Fibroblast of skin of abdomen (primary cell): ENCODE results near the gene CYP2A6.
"Not testable (repeated sequence)": the region's sequence is repeated elsewhere in the genome, so short reads cannot be mapped to it uniquely, and the experiment has no call there.

ENCODE experiments used
- DNase-seq: peaks from one replicate; pipeline ENCODE4 v3.0.0-alpha.2; 2013

Gene CYP2A6

DNA sequence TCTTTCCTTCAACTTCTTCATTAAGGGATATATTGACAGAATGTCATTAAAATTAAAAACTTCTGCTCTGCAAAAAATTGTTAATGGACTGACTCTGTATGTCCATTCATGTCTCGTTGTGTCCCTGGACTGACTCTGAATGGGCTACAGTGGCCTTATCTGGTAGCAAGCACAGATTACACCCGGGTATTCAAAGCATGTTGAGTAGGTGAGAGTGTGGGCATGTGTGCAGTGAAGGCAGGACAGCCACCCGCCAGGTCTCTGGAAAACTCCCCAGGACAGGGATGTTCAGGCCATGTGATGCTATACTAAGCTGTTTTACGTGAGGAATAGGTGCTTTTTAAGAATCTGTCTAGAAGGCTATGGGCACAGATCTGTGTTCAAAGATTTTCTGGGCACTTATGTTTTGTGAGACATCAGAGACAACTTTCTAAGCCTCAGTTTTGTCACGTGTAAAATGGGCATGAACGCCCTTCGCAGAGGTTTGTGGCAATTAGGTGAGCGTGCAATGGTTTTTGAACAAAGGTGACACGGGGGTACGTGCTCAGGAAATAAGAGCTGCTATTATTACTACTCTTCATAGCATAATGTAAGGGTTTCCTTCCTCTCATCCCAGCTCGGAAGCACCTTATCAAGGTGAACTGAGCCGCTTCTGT is 7.1 kb downstream of the CYP2A6 start:
- DNase-seq: not testable (repeated sequence)

GRCh38 chr19:40842012-40842411 is 8.2 kb downstream of the CYP2A6 start:
- DNase-seq: not testable (repeated sequence)

GRCh38 chr19:40838477-40838876 is 11.8 kb downstream of the CYP2A6 start:
- not testable (repeated sequence) for DNase-seq

- DNase-seq: no peak
Observed at GRCh38 chr19:40836754-40837429, 13.4 kb downstream of the CYP2A6 start.

DNA sequence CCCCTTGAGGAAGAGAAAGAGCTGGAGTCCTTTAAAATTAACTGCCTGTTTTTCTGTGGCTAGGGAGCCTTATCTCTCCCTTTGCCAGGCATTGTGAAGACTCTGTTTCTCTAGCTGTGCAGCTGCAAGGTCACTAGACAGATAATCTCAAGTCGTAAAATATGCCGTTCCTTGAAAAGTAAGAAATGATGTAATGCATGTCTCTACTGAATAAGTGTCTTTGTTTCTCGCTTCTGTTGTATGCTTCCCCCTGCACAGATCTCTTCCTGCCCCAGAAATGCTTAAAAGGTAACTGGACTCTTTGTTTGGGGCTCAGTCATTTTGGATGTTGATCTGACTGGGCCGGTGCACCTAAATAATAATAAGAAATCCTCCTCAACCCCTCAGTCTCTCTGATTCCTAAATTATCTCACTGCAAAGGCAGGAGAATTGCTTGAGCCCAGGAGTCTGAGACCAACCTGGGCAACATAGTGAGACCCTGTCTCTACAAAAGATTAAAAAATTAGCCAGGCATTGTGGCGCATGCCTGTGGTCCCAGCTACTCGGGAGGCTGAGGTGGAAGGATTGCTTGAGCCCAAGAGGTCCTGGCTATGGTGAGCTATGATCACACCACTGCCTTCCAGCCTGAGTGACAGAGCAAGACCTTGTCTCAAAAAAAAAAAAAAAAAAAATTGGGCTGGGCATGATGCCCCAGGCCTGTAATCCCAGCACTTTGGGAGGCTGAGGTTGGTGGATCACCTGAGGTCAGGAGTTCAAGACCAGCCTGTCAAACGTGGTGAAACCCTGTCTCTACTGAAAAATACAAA is 16.3 kb downstream of the CYP2A6 start:
- DNase-seq: not testable (repeated sequence)

- DNase-seq: not testable (repeated sequence)
Observed at GRCh38 chr19:40832431-40832790, 17.8 kb downstream of the CYP2A6 start.

GRCh38 chr19:40831502-40832430 is 18.5 kb downstream of the CYP2A6 start:
- DNase-seq: peak; percentile 95

DNA sequence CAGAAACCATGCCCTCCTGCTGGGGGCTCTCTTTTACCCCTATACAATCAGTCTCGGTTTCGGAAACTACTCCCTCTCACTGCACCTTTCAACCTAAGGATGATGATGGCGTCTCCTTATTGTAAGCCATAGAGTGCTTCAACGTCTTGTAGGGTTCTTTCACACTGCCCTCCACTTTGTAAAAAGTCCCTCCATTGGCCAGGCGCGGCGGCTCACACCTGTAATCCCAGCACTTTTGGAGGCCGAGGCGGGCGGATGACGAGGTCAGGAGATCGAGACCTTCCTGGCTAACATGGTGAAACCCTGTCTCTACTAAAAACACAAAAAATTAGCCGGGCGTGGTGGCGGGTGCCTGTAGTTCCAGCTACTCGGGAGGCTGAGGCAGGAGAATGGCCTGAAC is 19.5 kb downstream of the CYP2A6 start:
- DNase-seq: not testable (repeated sequence)

DNA sequence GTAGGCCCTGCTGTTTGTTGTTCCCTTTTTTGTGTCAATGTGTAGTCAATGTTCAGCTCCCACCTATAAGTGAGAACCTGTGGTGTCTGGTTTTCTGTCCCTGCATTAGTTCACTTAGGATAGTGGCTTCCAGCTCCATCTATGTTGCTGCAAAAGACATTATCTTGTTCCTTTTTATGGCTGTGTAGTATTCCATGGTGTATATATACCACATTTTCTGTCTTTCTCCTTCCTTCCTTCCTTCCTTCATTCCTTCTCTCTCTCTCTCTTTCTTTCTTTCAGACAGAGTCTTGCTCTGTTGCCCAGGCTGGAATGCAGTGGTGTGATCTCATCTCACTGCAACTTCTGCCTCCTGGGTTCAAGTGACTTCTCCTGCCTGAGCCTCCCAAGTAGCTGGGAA is 21.0 kb downstream of the CYP2A6 start:
- no peak for DNase-seq

- no peak for DNase-seq
Observed at GRCh38 chr19:40827386-40828247, 22.6 kb downstream of the CYP2A6 start.

DNA sequence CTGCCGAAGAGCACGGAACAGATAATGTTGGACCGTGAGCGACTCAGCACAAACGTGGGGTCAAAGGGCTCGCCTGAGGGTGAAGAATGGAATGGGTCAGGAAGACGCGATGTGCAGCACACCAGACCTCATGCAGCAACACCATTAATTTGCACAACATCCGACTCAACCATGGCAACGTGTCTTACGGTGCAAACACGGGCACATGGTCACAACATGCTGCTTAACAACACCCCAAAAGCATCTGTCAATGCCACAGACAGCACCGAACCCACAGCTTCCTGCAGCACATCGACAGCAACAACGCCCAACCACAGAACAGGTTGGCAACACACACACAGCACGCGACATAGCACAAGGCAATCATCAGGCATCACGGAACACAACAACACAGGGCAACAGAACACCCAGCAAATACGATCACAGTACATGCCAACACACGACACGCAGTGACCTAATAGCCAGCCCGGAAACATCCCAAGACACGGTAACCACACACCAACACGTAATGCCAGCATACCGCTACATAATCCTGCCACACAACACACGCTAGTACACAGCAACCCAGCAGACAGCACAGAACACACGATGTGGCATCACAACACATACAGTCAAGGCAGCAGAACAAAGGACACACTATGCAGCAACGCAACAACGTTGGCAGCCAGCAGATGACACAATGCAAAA is 23.4 kb downstream of the CYP2A6 start:
- not testable (repeated sequence) for DNase-seq

- DNase-seq: not testable (repeated sequence)
Observed at GRCh38 chr19:40826312-40826698, 23.9 kb downstream of the CYP2A6 start.

DNA sequence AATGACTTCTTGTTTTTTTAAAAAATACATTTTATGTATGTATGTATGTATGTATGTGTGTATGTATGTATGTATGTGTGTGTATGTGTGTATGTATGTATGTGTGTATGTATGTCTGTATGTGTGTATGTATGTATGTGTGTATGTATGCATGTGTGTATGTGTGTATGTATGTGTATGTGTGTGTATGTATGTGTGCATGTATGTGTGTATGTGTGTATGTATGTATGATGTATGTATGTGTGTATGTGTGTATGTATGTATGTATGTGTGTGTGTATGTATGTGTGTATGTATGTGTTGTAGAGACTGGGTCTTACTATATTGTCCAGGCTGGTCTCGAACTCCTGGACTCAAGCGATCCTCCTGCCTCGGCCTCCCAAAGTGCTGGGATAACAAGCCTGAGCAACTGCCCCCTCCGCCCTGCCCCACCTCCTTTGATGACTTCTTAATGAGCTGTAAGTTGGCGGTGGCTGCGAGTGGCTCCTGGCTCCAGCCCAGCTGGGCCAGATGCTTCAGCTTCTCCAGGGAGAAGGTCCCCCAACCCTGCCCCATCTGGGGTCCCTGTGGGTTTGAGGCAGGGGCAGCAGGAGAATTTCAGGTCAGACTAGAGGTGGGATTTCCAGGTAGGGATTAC is 24.7 kb downstream of the CYP2A6 start:
- DNase-seq: not testable (repeated sequence)

DNA sequence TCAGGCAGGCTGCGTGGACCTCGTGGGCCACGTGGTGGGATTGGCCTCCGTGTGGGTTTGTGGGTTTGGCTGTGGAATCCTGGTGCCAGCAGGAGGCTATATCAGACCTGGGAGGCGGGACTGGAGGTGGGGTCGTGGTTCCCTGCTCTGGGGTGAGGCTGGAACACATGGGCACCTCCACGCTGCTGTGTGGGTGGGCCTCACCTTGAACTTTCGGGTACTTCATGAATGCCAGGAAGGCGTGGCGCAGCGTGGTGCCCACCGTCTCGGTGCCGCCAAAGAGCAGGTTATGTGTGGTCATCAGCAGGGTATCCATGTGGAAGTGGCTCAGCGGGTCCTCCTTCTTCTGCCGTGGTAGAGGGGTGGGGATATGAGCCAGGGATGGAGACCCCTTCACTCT is 25.3 kb downstream of the CYP2A6 start:
- not testable (repeated sequence) for DNase-seq

GRCh38 chr19:40822704-40823553 is 27.3 kb downstream of the CYP2A6 start:
- peak; percentile 40 for DNase-seq

DNA sequence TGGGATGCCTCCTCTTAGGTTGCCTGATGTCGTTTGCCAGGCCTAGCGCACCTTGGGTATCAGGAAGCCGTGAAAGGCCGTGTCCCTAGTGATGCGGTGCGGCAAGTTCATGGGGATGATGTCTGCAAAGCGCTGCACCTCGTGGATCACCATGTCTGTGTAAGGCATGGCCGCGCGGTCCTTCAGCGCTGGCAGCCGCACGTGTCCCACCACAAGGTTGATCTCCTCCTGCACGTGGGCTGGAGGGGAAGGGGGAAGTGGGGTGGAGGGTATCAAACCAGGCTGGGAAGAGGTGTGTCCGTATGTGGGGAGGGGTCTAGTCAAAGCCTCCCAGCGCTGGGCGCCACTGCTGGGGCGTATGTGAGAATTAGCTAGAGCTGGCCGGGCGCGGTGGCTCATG is 28.1 kb downstream of the CYP2A6 start:
- no peak for DNase-seq

DNA sequence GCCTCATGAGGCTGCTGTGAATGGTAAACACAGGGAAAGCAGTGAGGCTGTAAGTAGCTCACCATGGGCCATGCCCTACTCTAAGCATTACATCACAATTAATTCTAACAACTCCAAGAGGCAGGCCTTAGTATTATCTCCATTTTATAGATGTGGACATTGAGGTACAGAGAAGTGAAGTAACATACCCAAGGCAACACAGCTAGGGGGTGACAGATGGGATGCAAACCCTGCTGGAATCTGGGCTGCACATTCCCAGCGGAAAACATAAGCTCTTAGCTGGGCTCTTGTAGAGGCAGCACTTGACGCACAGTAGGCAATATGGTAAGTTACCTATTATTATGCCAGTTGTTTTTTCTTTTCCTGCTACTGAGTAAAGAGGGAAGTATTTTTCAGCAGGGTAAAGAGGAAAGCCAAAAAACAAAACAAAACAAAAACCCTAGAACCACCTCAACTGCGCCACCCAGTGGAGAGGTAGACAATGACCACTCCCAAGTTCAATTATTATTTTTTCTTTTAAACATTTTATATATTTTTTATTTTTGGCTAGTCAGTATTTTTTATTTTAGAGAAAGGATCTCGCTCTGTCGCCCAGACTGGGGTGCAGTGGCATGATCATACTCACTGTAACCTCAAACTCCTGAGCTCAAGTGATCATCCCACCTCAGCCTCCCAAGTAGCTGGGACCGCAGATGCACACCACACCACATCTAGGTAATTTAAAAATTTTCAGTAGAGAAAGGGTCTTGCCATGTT is 30.6 kb downstream of the CYP2A6 start:
- not testable (repeated sequence) for DNase-seq
